CD14-positive monocyte (primary cell): ENCODE results near the gene GPC6. TPM values are rescaled to one million over a fixed set of nuclear protein-coding genes. Genes with fewer than 3 reads are reported as not detected.

ENCODE experiments used
- DNase-seq, 3 donors: peaks; one replicate each; pipeline ENCODE4 v3.0.0-alpha.2; 2011 to 2022
- H2AFZ ChIP-seq: 2 replicates; pipeline ENCODE4 v1.6.0; 2012; ENCODE audit warnings: mild to moderate bottlenecking, low read depth, low read length, inconsistent platforms; ENCODE audit not compliant: insufficient read depth, poor library complexity, severe bottlenecking
- H3K27ac ChIP-seq, 2 donors: 1 replicate in 1 of 2; 2 replicates in 1 of 2; pipeline ENCODE4 v1.5.1; 2012 to 2013; ENCODE audit warnings: low read length in 2 of 2, control low read depth in 1 of 2, inconsistent platforms in 1 of 2, low read depth in 1 of 2, mild to moderate bottlenecking in 1 of 2
- H3K27me3 ChIP-seq, 2 donors: one replicate each; pipeline versions ENCODE4 v1.6.0 to v1.6.1; 2011 to 2013; ENCODE audit warnings: low read length in 2 of 2; ENCODE audit not compliant: control insufficient read depth in 2 of 2, insufficient read depth in 2 of 2
- H3K36me3 ChIP-seq, 2 donors: replicated peaks in 1 of 2; 1 replicate in 1 of 2; 2 replicates in 1 of 2; pipeline versions ENCODE4 v1.5.1 to v1.6.1; 2012 to 2013; ENCODE audit warnings: low read length in 2 of 2, control low read depth in 1 of 2, inconsistent platforms in 1 of 2, mild to moderate bottlenecking in 1 of 2; ENCODE audit not compliant: insufficient read depth in 2 of 2, control insufficient read depth in 1 of 2
- H3K4me1 ChIP-seq, 2 donors: 1 replicate in 1 of 2; 2 replicates in 1 of 2; pipeline versions ENCODE4 v1.5.1 to v1.6.1; 2012 to 2013; ENCODE audit warnings: low read length in 2 of 2, control low read depth in 1 of 2, inconsistent platforms in 1 of 2, mild to moderate bottlenecking in 1 of 2, moderate library complexity in 1 of 2; ENCODE audit not compliant: insufficient read depth in 2 of 2, control insufficient read depth in 1 of 2
- H3K4me2 ChIP-seq: replicated peaks from 2 replicates; pipeline ENCODE3; 2012; ENCODE audit warnings: low read length, moderate library complexity, mild to moderate bottlenecking; ENCODE audit not compliant: poor library complexity, severe bottlenecking; ENCODE audit errors: extremely low read depth
- H3K4me3 ChIP-seq, 3 experiments: fragments of 200-600 bp in 1 of 3; sonication (generic) in 1 of 3; replicated peaks in 1 of 3; 1 replicate in 2 of 3; 2 replicates in 1 of 3; pipeline ENCODE4 v1.5.1; 2011 to 2013; ENCODE audit warnings: low read length in 3 of 3, mild to moderate bottlenecking in 3 of 3, control low read depth in 2 of 3, low read depth in 2 of 3, inconsistent platforms in 1 of 3, moderate library complexity in 1 of 3
- H3K79me2 ChIP-seq: 2 replicates; pipeline ENCODE4 v1.6.0; 2012; ENCODE audit warnings: mild to moderate bottlenecking, control low read depth, inconsistent platforms, low read length, moderate library complexity; ENCODE audit not compliant: insufficient read depth
- H3K9ac ChIP-seq: 2 replicates; pipeline ENCODE4 v1.6.0; 2017; ENCODE audit warnings: low read length, mild to moderate bottlenecking; ENCODE audit not compliant: insufficient read depth, poor library complexity, severe bottlenecking
- H3K9me3 ChIP-seq, 2 donors: replicated peaks in 1 of 2; 1 replicate in 1 of 2; 2 replicates in 1 of 2; pipeline versions ENCODE4 v1.5.1 to v1.6.1; 2012 to 2013; ENCODE audit warnings: low read length in 2 of 2, control low read depth in 1 of 2; ENCODE audit not compliant: control insufficient read depth in 1 of 2, insufficient read depth in 1 of 2
- H4K20me1 ChIP-seq: 2 replicates; pipeline ENCODE4 v1.6.0; 2012; ENCODE audit warnings: mild to moderate bottlenecking, low read length, control low read depth, moderate library complexity; ENCODE audit not compliant: insufficient read depth
- H3K27ac Mint-ChIP-seq, 7 donors: one replicate each; pipeline ENCODE4 v1.8.0; 2020; ENCODE audit warnings: mild to moderate bottlenecking in 7 of 7, mixed read lengths in 7 of 7, moderate library complexity in 6 of 7, inconsistent platforms in 2 of 7
- H3K27me3 Mint-ChIP-seq, 3 donors: one replicate each; pipeline ENCODE4 v1.8.0; 2021 to 2022; ENCODE audit warnings: low read depth in 3 of 3, mild to moderate bottlenecking in 3 of 3, mixed read lengths in 3 of 3, moderate library complexity in 3 of 3, inconsistent platforms in 1 of 3
- H3K36me3 Mint-ChIP-seq, 2 donors: one replicate each; pipeline ENCODE4 v1.8.0; 2020; ENCODE audit warnings: mixed read lengths in 2 of 2, inconsistent platforms in 1 of 2, mild to moderate bottlenecking in 1 of 2
- H3K4me1 Mint-ChIP-seq: one replicate; pipeline ENCODE4 v1.8.0; 2020; ENCODE audit warnings: mild to moderate bottlenecking, mixed read lengths
- H3K4me3 Mint-ChIP-seq, 2 donors: one replicate each; pipeline ENCODE4 v1.8.0; 2020; ENCODE audit warnings: mild to moderate bottlenecking in 2 of 2, mixed read lengths in 2 of 2, moderate library complexity in 1 of 2
- H3K9me3 Mint-ChIP-seq, 7 donors: one replicate each; pipeline ENCODE4 v1.8.0; 2020 to 2022; ENCODE audit warnings: mixed read lengths in 7 of 7, mild to moderate bottlenecking in 6 of 7, moderate library complexity in 6 of 7, inconsistent platforms in 2 of 7
- CTCF ChIP-seq: fragments of 200-600 bp; IDR thresholded peaks from one replicate; pipeline ENCODE4 v1.8.0; 2022; ENCODE audit warnings: antibody characterized with exemption, mild to moderate bottlenecking
- WGBS: methylation state at CpG from one replicate; pipeline ENCODE4 v1.1.5; 2013; ENCODE audit warnings: missing lambda C conversion rate; ENCODE audit not compliant: insufficient coverage; 5-methylcytosine and 5-hydroxymethylcytosine counted together
- intact Hi-C, 2 donors: fragments of 100-400 bp; cut with micrococcal nuclease; formaldehyde crosslinking; loops; one replicate each; pipeline versions ENCODE4 v1.15.0 to v1.15.1; 2023
- polyA plus RNA-seq, 3 donors: library from polyadenylated mRNA; depleted of rRNA in 1 of 3; unstranded in 2 of 3; stranded (reverse) in 1 of 3; fragments of 300-500 nt in 2 of 3; fragments of >200 nt in 1 of 3; fragmentation: Illumina TruSeq in 2 of 3; gene quantifications; 1 replicate in 2 of 3; 2 replicates in 1 of 3; pipeline ENCODE4 v1.2.3, GENCODE V29; 2012 to 2021

Gene GPC6
- polyA plus RNA-seq, 3 donors, result not detected

GRCh38 chr13:93420887-93421286, 194.3 kb downstream of the GPC6 start:
- H3K27ac Mint-ChIP-seq, result no peak overlapping the region
- TF ChIP-seq CTCF, result no peak
- WGBS, result 97% methylated on average over 6 of the region's 6 CpGs

GRCh38 chr13:93422980-93423543, 196.5 kb downstream of the GPC6 start:
- no peaks in the 10 kb centered on the region for H3K27me3 Mint-ChIP-seq
- H3K4me2 ChIP-seq, result no peak overlapping the region
- H3K27me3 ChIP-seq, result no peaks in the 10 kb centered on the region
- H2AFZ ChIP-seq, result no peak overlapping the region
- no CpG with 5 or more reads among the region's 2 CpGs for WGBS
- H3K4me3 Mint-ChIP-seq, result no peak overlapping the region
- H3K36me3 ChIP-seq, result no peaks in the 10 kb centered on the region
- no peak overlapping the region for H3K27ac ChIP-seq
- H3K27ac Mint-ChIP-seq, result no peak overlapping the region
- H3K79me2 ChIP-seq, result no peaks in the 10 kb centered on the region
- no peak overlapping the region for H3K4me3 ChIP-seq
- H4K20me1 ChIP-seq, result no peaks in the 10 kb centered on the region
- intact Hi-C loops, result no loop called here
- H3K4me1 ChIP-seq, result no peaks in the 10 kb centered on the region
- no peaks in the 10 kb centered on the region for H3K4me1 Mint-ChIP-seq
- no peak for TF ChIP-seq CTCF
- no peak overlapping the region for H3K9ac ChIP-seq
- DNase-seq, result no peak
- no peaks in the 10 kb centered on the region for H3K36me3 Mint-ChIP-seq
- peaks cover 0 to 4% of the 10 kb centered on the region in 2 donors for H3K9me3 ChIP-seq
- H3K9me3 Mint-ChIP-seq, result peaks cover 0 to 10% (median 3%) of the 10 kb centered on the region in 7 donors

More at GRCh38 chr13:93420887-93421286, 194.3 kb downstream of the GPC6 start:
- Mint-ChIP-seq H3K4me1 (no peaks in the 10 kb centered on the region), H3K4me3 (no peak overlapping the region), H3K9me3 (peaks cover 0 to 10% (median 3%) of the 10 kb centered on the region in 7 donors), H3K27me3 (no peaks in the 10 kb centered on the region), H3K36me3 (no peaks in the 10 kb centered on the region)
- H3K79me2 ChIP-seq, result no peaks in the 10 kb centered on the region
- H3K4me2 ChIP-seq, result no peak overlapping the region
- H2AFZ ChIP-seq, result no peak overlapping the region
- peaks cover 0 to 4% of the 10 kb centered on the region in 2 donors for H3K9me3 ChIP-seq
- no peak for DNase-seq
- H3K27me3 ChIP-seq, result no peaks in the 10 kb centered on the region
- no peaks in the 10 kb centered on the region for H3K4me1 ChIP-seq
- no peak overlapping the region for H3K9ac ChIP-seq
- H3K27ac ChIP-seq, result no peak overlapping the region
- intact Hi-C loops, result no loop called here
- H3K4me3 ChIP-seq, result no peak overlapping the region
- no peaks in the 10 kb centered on the region for H3K36me3 ChIP-seq
- H4K20me1 ChIP-seq, result no peaks in the 10 kb centered on the region
